ENCODE results near the gene MAP7. TPM values are rescaled to one million over a fixed set of nuclear protein-coding genes. Genes with fewer than 3 reads are reported as not detected.

MAP7 gene
- total and polyA plus RNA-seq, 7 experiments from 2014 or later = 0.13 to 1.1 (median 0.17) TPM

- Histone ChIP-seq H3K9me3 (ENCODE audit: control insufficient read depth in 2 of 3, low read length in 3 of 3) (no peaks in the 10 kb centered on the region), H3K4me3 (ENCODE audit: low read length) (no peak overlapping the region), H3K27me3 (ENCODE audit: control insufficient read depth in 2 of 2, insufficient read depth in 2 of 2, low read length in 2 of 2) (no peaks in the 10 kb centered on the region), H3K27ac (ENCODE audit: low read depth, low read length) (no peak overlapping the region), H3K36me3 (ENCODE audit: control insufficient read depth in 2 of 3, insufficient read depth in 3 of 3, low read length in 3 of 3) (no peaks in the 10 kb centered on the region), H3K4me1 (ENCODE audit: control insufficient read depth in 2 of 2, insufficient read depth in 2 of 2, low read length in 2 of 2) (no peaks in the 10 kb centered on the region)
- DNase-seq = no peak
- H3K27me3 Mint-ChIP-seq = peaks cover 0 to 20% (median 7%) of the 10 kb centered on the region in 5 donors
- H3K9me3 Mint-ChIP-seq = peaks cover 0 to 1% (median 0%) of the 10 kb centered on the region in 11 donors
- H3K27ac Mint-ChIP-seq = no peak overlapping the region
- H3K4me1 Mint-ChIP-seq = peaks cover 0 to 4% (median 0%) of the 10 kb centered on the region in 7 donors
- no peaks in the 10 kb centered on the region for H3K36me3 Mint-ChIP-seq
- ChIA-PET CTCF (no interaction called here), POLR2A (no interaction called here)
- intact Hi-C loops (cut with micrococcal nuclease) = no loop called here
- no peak overlapping the region for H3K4me3 Mint-ChIP-seq
- no peak for ATAC-seq
These were observed 178.3 kb downstream of the MAP7 start for GRCh38 chr6:136371959-136372358.

GRCh38 chr6:136370988-136371728 lies 179.1 kb downstream of the MAP7 start:
- Histone ChIP-seq H3K27me3 (ENCODE audit: control insufficient read depth in 2 of 2, insufficient read depth in 2 of 2, low read length in 2 of 2) (no peaks in the 10 kb centered on the region), H3K4me1 (ENCODE audit: control insufficient read depth in 2 of 2, insufficient read depth in 2 of 2, low read length in 2 of 2) (peaks cover 0 to 4% of the 10 kb centered on the region in 2 donors), H3K4me3 (ENCODE audit: low read length) (no peak overlapping the region), H3K36me3 (ENCODE audit: control insufficient read depth in 2 of 3, insufficient read depth in 3 of 3, low read length in 3 of 3) (no peaks in the 10 kb centered on the region), H3K27ac (ENCODE audit: low read depth, low read length) (no peak overlapping the region), H3K9me3 (ENCODE audit: control insufficient read depth in 2 of 3, low read length in 3 of 3) (no peaks in the 10 kb centered on the region)
- peaks cover 0 to 23% (median 7%) of the 10 kb centered on the region in 5 donors for H3K27me3 Mint-ChIP-seq
- H3K9me3 Mint-ChIP-seq = peaks cover 0 to 2% (median 0%) of the 10 kb centered on the region in 11 donors
- H3K36me3 Mint-ChIP-seq = no peaks in the 10 kb centered on the region
- DNase-seq (no peak), ATAC-seq (no peak)
- peaks cover 0 to 11% (median 3%) of the 10 kb centered on the region in 7 donors for H3K4me1 Mint-ChIP-seq
- CTCF ChIA-PET = no interaction called here
- intact Hi-C loops (cut with micrococcal nuclease) = no loop called here
- H3K4me3 Mint-ChIP-seq = no peak overlapping the region
- POLR2A ChIA-PET = no interaction called here
- H3K27ac Mint-ChIP-seq = no peak overlapping the region

- H3K4me3 Mint-ChIP-seq = peak overlapping the region in 8 of 10 donors; percentile 33 to 70 (median 56)
- H3K4me1 Mint-ChIP-seq = peaks cover 5 to 24% (median 13%) of the 10 kb centered on the region in 7 donors
- H3K27ac ChIP-seq (ENCODE audit: low read depth, low read length) = no peak overlapping the region
- no peaks in the 10 kb centered on the region for H3K36me3 Mint-ChIP-seq
- peak overlapping the region in 8 of 9 donors; percentile 5 to 82 (median 61) for H3K27ac Mint-ChIP-seq
- H3K27me3 Mint-ChIP-seq = peaks cover 0 to 18% (median 0%) of the 10 kb centered on the region in 5 donors
- ChIA-PET CTCF (no interaction called here), POLR2A (interaction anchor here (0.9 kb wide), 1 partner anchor 76 kb away, joined by 4 read pairs; the partner anchor contains the start of gene BCLAF1)
- no peaks in the 10 kb centered on the region for H3K36me3 ChIP-seq (ENCODE audit: control insufficient read depth in 2 of 3, insufficient read depth in 3 of 3, low read length in 3 of 3)
- peaks cover 0 to 2% (median 0%) of the 10 kb centered on the region in 11 donors for H3K9me3 Mint-ChIP-seq
- ATAC-seq (peak; percentile 83), DNase-seq (peak in 7 of 9 donors; percentile 9 to 31 (median 25))
- H3K4me1 ChIP-seq (ENCODE audit: control insufficient read depth in 2 of 2, insufficient read depth in 2 of 2, low read length in 2 of 2) = peaks cover 0 to 14% of the 10 kb centered on the region in 2 donors
- no peaks in the 10 kb centered on the region for H3K9me3 ChIP-seq (ENCODE audit: control insufficient read depth in 2 of 3, low read length in 3 of 3)
- no peak overlapping the region for H3K4me3 ChIP-seq (ENCODE audit: low read length)
- intact Hi-C loops (cut with micrococcal nuclease) = no loop called here
- no peaks in the 10 kb centered on the region for H3K27me3 ChIP-seq (ENCODE audit: control insufficient read depth in 2 of 2, insufficient read depth in 2 of 2, low read length in 2 of 2)
These were observed 184.4 kb downstream of the MAP7 start for GRCh38 chr6:136365776-136366354.

GRCh38 chr6:136362421-136363356 lies 187.5 kb downstream of the MAP7 start:
- H3K27me3 Mint-ChIP-seq = peaks cover 0 to 13% (median 0%) of the 10 kb centered on the region in 5 donors
- peaks cover 0 to 14% of the 10 kb centered on the region in 2 donors for H3K4me1 ChIP-seq (ENCODE audit: control insufficient read depth in 2 of 2, insufficient read depth in 2 of 2, low read length in 2 of 2)
- H3K27ac Mint-ChIP-seq = peak overlapping the region in 1 of 9 donors; percentile 36
- H3K9me3 Mint-ChIP-seq = peaks cover 0 to 2% (median 0%) of the 10 kb centered on the region in 11 donors
- no peaks in the 10 kb centered on the region for H3K27me3 ChIP-seq (ENCODE audit: control insufficient read depth in 2 of 2, insufficient read depth in 2 of 2, low read length in 2 of 2)
- no peak for DNase-seq
- no peak overlapping the region for H3K4me3 Mint-ChIP-seq
- H3K4me3 ChIP-seq (ENCODE audit: low read length) = no peak overlapping the region
- no peak overlapping the region for H3K27ac ChIP-seq (ENCODE audit: low read depth, low read length)
- peaks cover 5 to 24% (median 13%) of the 10 kb centered on the region in 7 donors for H3K4me1 Mint-ChIP-seq
- POLR2A ChIA-PET = interaction anchor here (0.6 to 0.7 kb wide), 2 partner anchors 73 to 1220 kb away, joined by 3 to 5 read pairs; partner anchors contain the start of gene BCLAF1
- H3K36me3 ChIP-seq (ENCODE audit: control insufficient read depth in 2 of 3, insufficient read depth in 3 of 3, low read length in 3 of 3) = no peaks in the 10 kb centered on the region
- H3K36me3 Mint-ChIP-seq = no peaks in the 10 kb centered on the region
- CTCF ChIA-PET = no interaction called here
- H3K9me3 ChIP-seq (ENCODE audit: control insufficient read depth in 2 of 3, low read length in 3 of 3) = no peaks in the 10 kb centered on the region
- ATAC-seq = no peak
- intact Hi-C loops (cut with micrococcal nuclease) = no loop called here

- H3K27me3 Mint-ChIP-seq = peaks cover 0 to 15% (median 0%) of the 10 kb centered on the region in 5 donors
- H3K4me3 Mint-ChIP-seq = no peak overlapping the region
These were observed 188.4 kb downstream of the MAP7 start for GRCh38 chr6:136361787-136362186.

GRCh38 chr6:136360783-136361182 lies 189.4 kb downstream of the MAP7 start:
- Mint-ChIP-seq H3K36me3 (no peaks in the 10 kb centered on the region), H3K4me1 (peaks cover 2 to 10% (median 6%) of the 10 kb centered on the region in 7 donors), H3K9me3 (peaks cover 0 to 1% (median 0%) of the 10 kb centered on the region in 11 donors), H3K27me3 (peaks cover 0 to 12% (median 0%) of the 10 kb centered on the region in 5 donors), H3K27ac (no peak overlapping the region), H3K4me3 (no peak overlapping the region)
- Histone ChIP-seq H3K4me3 (ENCODE audit: low read length) (no peak overlapping the region), H3K4me1 (ENCODE audit: control insufficient read depth in 2 of 2, insufficient read depth in 2 of 2, low read length in 2 of 2) (peaks cover 0 to 6% of the 10 kb centered on the region in 2 donors), H3K36me3 (ENCODE audit: control insufficient read depth in 2 of 3, insufficient read depth in 3 of 3, low read length in 3 of 3) (no peaks in the 10 kb centered on the region), H3K27me3 (ENCODE audit: control insufficient read depth in 2 of 2, insufficient read depth in 2 of 2, low read length in 2 of 2) (no peaks in the 10 kb centered on the region), H3K27ac (ENCODE audit: low read depth, low read length) (no peak overlapping the region), H3K9me3 (ENCODE audit: control insufficient read depth in 2 of 3, low read length in 3 of 3) (no peaks in the 10 kb centered on the region)
- intact Hi-C loops (cut with micrococcal nuclease) = no loop called here
- DNase-seq (no peak), ATAC-seq (no peak)
- ChIA-PET POLR2A (no interaction called here), CTCF (no interaction called here)

More at GRCh38 chr6:136361787-136362186, 188.4 kb downstream of the MAP7 start:
- Histone ChIP-seq H3K36me3 (ENCODE audit: control insufficient read depth in 2 of 3, insufficient read depth in 3 of 3, low read length in 3 of 3) (no peaks in the 10 kb centered on the region), H3K4me3 (ENCODE audit: low read length) (no peak overlapping the region), H3K27ac (ENCODE audit: low read depth, low read length) (no peak overlapping the region), H3K27me3 (ENCODE audit: control insufficient read depth in 2 of 2, insufficient read depth in 2 of 2, low read length in 2 of 2) (no peaks in the 10 kb centered on the region), H3K9me3 (ENCODE audit: control insufficient read depth in 2 of 3, low read length in 3 of 3) (no peaks in the 10 kb centered on the region), H3K4me1 (ENCODE audit: control insufficient read depth in 2 of 2, insufficient read depth in 2 of 2, low read length in 2 of 2) (peaks cover 0 to 14% of the 10 kb centered on the region in 2 donors)
- CTCF ChIA-PET = no interaction called here
- intact Hi-C loops (cut with micrococcal nuclease) = no loop called here
- Mint-ChIP-seq H3K36me3 (no peaks in the 10 kb centered on the region), H3K4me1 (peaks cover 5 to 18% (median 13%) of the 10 kb centered on the region in 7 donors), H3K27ac (no peak overlapping the region), H3K9me3 (peaks cover 0 to 1% (median 0%) of the 10 kb centered on the region in 11 donors)
- no peak for DNase-seq
- ATAC-seq = no peak
- POLR2A ChIA-PET = no interaction called here
